Adrenal gland (tissue), 5 donors: ENCODE data around the gene PTCH1.

ENCODE experiments used
- POLR2A ChIP-seq, 2 donors: fragments of 450-650 bp; IDR thresholded peaks; one replicate each; pipeline ENCODE4 v1.6.1; 2017; ENCODE audit warnings: antibody characterized with exemption in 2 of 2, mild to moderate bottlenecking in 2 of 2, moderate library complexity in 1 of 2
- TF ChIP-seq, protein P1 (sequence below), 6 experiments: fragments of 450-650 bp in 4 of 6; fragments of 200-600 bp in 2 of 6; sonication (generic) in 1 of 6; IDR thresholded peaks; 1 replicate in 5 of 6; 2 replicates in 1 of 6; pipeline versions ENCODE4 v1.5.1 to v1.8.0; 2016 to 2021; ENCODE audit warnings: antibody characterized with exemption in 6 of 6, mild to moderate bottlenecking in 2 of 6, moderate library complexity in 1 of 6
- donor health status: DM: no; HTN: no; CAD: no.

DNA sequence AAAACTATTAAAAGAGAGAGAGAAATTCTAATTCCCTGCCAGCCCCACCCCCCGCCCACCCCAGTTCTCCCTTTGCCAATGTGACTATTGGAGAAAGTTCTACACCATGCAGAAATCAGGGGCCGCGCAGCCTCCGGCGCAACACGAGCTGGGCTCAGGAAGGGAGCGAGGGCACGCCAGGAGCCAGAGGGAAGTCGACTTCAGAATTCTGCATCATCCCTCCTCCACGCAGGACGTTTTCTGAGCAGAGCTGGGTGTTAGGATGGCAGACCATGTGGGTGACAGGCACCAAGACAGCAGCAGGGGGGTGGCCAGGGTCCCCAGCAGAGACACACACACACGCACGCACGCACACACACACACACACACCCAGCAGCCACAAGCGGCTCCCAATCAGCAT lies 72.6 kb downstream of the PTCH1 start:
- TF ChIP-seq, protein P1, sequence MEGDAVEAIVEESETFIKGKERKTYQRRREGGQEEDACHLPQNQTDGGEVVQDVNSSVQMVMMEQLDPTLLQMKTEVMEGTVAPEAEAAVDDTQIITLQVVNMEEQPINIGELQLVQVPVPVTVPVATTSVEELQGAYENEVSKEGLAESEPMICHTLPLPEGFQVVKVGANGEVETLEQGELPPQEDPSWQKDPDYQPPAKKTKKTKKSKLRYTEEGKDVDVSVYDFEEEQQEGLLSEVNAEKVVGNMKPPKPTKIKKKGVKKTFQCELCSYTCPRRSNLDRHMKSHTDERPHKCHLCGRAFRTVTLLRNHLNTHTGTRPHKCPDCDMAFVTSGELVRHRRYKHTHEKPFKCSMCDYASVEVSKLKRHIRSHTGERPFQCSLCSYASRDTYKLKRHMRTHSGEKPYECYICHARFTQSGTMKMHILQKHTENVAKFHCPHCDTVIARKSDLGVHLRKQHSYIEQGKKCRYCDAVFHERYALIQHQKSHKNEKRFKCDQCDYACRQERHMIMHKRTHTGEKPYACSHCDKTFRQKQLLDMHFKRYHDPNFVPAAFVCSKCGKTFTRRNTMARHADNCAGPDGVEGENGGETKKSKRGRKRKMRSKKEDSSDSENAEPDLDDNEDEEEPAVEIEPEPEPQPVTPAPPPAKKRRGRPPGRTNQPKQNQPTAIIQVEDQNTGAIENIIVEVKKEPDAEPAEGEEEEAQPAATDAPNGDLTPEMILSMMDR (IDR thresholded peaks at IDR 0.05), result no peak
- TF ChIP-seq POLR2A (IDR thresholded peaks at IDR 0.05), result no peak
